ENCODE results near the gene CEP55.

DNA sequence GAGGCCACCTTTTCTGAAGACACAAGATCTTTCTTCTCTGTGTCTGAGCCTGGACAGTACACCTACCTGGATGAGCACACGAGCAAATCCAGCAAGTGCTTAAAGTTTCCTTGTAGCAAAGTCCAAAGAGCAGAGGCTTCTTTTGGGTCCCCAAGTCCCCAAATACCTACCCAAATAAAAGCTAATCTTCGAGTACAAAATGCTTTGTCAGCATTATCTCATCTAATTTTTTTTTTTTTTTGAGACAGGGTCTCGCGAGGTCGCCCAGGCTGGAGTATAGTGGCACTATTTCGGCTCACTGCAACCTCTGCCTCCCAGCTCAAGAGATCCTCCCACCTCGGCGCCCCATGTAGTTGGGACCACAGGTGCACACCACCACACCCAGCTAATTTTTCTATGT is 38.9 kb upstream of the CEP55 start:
- TF ChIP-seq OTX1 (CRISPR knock-in tag; IDR thresholded peaks at IDR 0.05) (no peak), CTCF (IDR thresholded peaks at IDR 0.05 in 2 of 3, conservative IDR thresholded peaks at IDR 0.05 in 1 of 3; ENCODE audit: insufficient read depth in 2 of 3, low read depth in 1 of 3, low read length in 3 of 3) (no peak), XRCC3 (IDR thresholded peaks at IDR 0.05) (no peak), ZFP1 (CRISPR knock-in tag; IDR thresholded peaks at IDR 0.05) (no peak), RNF2 (IDR thresholded peaks at IDR 0.05) (no peak), SMARCB1 (IDR thresholded peaks at IDR 0.05; ENCODE audit: insufficient read length, low read depth) (no peak), FOXM1 (IDR thresholded peaks at IDR 0.05; ENCODE audit: low read depth) (no peak), FOXM1 (CRISPR knock-in tag; IDR thresholded peaks at IDR 0.05; ENCODE audit: low read depth) (no peak)

Measured in K562 (cell line).